GM10847 (cell line): ENCODE data around the gene COL4A1.

Source experiments
- POLR2A ChIP-seq: IDR thresholded peaks from 2 replicates; pipeline ENCODE4 v1.6.1; 2011; ENCODE audit not compliant: insufficient read length; ENCODE audit errors: extremely low read depth

COL4A1 gene

DNA sequence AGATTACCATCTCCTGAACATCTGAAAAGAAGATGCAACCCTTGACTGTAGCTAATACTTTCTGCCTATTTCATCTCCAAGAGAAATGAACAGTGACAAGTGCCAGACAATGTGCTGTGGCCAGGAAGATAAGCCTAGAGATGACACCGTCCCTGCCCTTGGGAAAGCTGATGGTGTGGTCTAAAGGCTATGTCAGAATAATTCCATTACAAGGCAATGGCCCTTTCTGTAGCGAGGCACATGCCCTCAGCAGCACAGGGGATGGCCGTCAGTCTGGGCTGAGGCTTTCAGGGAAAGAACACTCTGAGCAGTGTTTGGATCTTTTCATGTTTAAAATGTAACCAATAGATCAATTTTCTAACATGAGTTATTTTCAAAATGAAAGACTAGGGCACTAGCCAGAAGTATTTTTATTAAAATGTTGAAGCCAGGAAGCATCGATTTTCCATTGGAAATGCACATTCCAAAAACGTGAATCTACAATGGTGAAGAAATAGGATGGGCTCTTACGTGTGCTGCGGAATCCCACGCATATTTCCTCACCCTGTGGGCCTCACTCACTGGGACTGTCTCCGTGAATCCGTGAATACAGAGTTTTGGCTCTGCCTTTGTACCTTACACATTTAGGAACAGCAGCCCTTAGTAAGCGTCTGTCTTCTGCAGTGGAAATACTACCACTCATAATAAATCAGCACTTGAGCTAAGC lies 22.0 kb downstream of the COL4A1 start:
- TF ChIP-seq POLR2A: no peak

DNA sequence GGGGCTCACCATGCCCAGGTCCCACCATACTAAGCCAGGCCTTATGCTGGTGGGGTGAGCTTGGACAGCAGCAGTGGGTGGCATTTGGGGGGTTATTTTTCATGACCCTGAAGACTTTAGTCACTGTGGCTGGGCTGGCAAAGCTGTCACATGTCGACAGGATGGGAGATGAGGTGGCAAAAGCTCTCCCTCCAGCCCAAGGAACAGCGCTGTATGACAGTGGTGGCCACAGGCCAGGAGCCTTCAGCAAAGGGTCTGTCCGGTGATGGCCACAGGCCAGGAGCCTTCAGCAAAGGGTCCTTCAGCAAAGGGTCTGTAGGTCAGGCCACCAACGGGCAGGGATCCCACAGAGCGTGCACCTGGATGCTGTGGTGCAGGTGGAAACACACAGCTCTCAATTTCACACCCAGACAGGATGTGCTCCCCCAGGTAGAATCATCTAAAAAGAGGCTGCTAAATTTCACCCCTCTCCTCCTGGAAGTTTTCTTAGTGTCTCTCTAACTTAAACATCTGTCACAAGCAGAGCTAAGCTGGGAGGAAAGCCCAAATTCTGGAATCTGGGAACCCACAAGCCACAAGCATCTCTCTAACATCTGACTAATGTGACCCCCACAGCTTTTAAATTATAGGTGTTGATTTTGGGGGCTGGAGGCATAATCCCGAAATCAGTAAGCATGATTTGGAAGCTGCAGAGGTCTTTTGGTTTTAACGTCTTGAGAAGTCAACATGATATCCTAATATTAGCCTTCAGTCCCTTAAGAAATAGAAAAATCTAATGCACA lies 23.0 kb downstream of the COL4A1 start:
- no peak for TF ChIP-seq POLR2A

DNA sequence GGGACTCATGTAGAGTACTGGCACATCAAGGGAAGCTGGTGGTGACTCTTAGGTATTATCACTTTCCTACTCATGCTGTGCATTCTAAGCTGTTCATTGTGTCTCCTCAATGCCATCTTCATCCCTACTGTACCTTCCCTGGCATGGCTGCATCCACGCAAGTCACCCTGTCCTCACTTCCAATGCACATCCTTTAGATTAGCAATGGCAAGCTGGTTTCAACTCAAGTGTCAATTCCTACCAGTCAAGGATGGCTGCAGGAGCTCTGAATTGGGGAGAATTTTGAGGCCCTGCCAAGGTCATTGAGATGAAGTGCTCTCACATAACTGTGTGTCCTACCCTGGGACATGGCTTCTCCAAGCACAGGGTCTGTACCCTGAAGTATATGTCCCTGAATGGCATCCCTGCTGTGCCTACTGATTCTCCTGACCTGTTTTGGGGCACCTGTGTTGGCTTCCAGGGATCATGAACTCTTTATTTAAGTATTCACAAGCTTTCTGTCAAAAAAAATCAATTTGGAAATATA lies 24.6 kb downstream of the COL4A1 start:
- no peak for TF ChIP-seq POLR2A

DNA sequence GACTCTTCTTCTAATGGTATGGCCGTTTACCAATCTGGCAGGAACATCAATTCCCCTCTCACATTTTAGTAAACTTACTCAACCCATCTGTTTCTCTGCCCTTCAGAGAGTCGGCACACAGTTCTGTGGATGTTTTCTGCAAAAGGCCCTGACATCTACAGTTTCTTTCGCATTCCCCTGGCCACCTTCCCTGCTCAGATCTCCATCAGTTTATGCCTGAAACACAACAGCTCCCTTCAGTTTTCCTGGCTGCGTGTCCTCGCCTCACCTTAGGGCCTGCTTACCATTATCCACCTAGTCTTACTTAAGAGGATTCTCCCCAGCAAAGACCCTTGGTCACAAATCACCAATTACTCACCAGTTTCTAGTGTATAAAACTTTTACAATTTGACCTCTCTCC lies 25.2 kb downstream of the COL4A1 start:
- no peak for TF ChIP-seq POLR2A

DNA sequence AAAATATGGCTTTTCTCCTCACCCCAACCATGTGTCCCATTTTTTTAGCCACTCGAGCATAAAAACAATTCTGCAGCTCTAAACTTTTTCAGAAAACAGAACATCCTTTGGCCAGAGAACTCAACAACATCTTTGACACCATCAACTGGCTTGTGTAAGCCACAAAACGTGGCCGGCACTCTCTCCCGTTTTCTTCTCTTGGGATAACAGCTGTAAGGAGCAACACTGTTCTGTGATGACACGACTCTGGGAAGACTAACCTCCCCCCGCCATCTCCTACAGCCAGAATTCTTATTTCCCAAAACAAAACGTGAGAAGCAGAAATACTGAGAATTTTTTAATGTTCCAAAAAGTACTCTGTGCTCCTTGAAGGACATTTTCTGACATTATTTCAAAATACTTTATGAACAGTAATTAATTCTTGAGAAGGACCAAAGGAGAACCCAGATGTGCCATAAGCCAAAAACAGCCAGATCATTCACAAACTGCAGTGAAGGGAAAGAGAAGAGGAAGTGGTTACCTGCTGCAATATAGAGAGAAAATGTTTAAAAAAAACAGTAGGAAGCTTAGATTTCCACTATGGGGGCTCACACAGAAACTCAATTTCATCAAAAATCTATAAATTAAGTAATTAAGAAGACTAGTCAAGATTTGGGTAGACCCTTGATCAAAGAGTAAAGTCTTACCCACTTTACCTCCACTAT lies 25.8 kb downstream of the COL4A1 start:
- no peak for TF ChIP-seq POLR2A

DNA sequence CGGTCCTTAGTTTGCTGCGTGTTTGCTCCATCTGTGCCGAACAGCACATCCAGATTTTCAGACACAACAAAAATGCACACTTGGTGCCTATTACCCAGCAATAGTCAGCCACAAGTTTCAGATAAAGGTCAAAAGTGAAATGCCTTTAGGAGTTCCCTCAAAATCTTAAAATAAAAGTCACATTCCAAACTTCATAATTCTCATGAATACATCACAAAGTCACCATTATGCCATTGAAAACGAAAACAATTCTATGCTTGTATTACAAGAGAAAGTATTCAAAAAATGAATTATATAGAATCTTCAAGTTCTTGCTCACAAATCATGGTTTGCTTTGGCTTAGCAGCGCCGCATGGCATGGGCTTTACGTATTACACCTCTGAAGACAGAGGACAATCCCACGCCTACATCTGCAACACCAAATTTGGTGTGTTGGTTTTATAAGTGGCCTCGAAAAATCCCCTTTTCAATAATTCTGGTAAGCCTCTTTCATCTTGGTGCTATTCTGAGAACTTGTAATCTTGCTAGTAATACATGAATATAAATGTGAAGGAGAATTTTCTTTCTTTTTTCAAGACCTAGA lies 26.6 kb downstream of the COL4A1 start:
- TF ChIP-seq POLR2A: no peak

DNA sequence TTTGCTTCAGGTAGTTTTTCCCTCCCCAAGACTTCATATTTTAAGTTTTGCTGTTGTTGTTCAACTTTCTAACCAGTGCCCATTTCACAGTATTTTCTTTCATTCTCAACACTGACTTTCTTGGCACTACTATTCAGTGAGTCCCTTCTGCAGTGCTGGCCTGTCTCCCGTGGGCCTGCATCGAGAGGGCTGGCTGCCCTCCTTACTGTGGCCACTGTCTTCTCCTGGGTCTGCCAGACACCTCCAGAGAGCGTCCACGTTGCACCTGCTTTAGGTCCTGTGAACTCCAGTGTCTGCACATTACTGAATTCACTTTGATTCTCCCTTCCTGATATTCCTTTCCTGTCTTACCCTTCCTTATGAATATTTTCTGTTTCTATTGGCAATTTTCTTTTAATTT lies 27.3 kb downstream of the COL4A1 start:
- no peak for TF ChIP-seq POLR2A

DNA sequence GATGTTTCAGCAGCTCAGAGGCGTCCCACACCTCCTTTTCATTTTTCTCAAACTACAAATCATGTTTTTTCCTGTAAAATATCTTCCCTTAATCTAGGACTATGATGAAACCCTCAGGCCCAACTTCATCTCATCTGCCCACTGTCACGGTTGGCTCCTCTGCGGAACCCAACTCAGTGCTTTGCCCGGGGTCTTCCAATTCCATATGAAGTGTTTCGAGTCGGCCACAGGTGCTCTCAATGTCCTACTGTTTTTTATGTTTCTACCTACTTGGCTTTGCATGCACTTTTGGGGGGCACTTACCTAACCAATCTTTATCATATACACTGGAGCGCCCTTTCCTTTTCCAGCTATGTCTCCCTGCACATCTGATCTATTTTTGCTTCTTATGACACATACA lies 28.1 kb downstream of the COL4A1 start:
- no peak for TF ChIP-seq POLR2A

DNA sequence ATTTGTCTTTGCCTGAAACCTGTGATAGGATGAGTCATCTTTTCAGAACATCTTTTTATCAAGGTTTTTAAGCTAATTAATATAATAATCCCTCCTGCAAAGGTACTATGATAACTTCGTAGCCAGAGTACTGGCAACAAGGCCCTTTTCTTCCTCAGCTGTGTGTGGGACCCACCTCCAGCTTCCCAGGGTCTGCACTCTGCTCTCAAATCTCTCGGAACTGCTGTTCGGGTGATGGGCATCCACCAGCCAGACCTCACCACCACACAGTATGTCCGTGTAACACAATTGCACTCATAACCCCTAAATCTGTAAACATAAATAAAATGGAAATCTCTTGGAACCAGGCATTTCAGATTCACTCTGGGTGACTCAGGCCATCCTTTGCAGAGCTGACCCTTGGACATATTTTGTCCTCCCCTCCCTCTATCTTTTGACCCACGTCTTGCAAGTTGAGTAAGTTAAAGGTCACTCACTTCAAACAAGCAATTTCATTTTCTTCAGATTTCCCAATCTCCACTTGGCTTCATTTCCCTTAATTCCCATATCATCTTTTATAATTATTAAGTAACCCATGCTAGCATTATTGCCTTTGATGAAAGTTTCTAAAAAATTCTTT lies 29.5 kb downstream of the COL4A1 start:
- no peak for TF ChIP-seq POLR2A

DNA sequence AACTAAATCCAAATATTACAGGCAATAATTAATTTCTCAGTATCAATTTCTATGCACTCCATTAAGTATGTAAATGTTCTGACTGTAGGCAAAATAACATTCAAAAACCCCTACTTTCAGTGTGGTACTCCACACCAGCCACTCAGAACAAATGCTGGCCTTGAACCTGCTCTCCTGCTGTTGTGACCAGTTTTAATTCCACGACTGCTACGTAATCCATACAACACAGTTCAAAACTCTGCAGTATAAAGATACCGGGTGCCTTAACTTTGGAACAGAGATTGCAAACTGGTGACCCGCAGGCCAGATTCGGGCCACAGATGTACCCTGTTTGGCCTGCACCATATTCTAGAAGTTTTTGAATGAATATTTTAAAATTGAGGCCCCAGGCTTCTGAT lies 30.4 kb downstream of the COL4A1 start:
- TF ChIP-seq POLR2A: no peak

DNA sequence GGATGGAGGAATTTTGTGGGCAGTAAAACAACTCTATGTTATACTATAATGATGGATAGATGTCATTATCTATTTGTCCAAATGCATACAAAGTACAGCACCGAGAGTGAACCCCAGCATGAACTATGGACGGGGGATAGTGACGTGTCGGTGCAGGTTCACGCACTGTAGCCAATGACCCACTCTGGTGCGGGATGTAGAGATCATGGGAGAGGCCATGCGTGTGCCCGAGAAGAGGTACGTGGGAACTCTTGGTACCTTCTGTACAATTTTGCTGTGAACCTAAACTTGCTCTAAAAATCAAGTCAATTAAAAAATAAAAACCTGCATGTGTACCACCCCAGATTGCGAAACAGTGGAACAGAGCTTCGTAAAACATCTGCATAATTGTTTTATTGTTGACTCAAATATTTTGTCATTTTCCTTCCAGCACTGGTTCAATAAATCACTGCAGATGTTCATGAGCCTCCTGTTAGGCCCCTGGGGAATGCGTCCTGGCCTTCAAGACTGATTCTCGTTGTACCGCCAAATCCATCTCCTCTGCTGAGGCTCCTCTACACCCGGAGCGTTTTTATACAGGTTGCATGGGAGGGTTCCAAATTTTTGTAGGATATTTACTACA lies 30.9 kb downstream of the COL4A1 start:
- no peak for TF ChIP-seq POLR2A

DNA sequence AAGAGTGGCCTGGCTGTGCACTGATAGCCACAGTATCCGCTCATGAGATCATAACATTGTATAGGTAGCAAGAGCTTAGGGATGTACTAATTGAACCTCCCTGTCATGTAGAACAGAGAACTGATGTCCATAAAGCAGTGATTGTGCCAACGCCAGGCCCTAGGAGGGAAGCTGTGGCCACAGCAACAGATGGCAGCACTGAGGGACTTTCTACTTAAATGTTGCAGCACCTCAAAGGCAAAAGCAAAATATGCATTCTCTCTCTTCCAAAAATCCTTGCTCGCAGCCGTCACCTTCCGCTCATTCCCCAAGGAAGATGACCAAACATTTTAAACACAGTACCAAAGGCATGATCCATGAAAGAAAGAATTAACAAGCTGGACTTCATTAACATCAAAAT lies 32.3 kb downstream of the COL4A1 start:
- no peak for TF ChIP-seq POLR2A

DNA sequence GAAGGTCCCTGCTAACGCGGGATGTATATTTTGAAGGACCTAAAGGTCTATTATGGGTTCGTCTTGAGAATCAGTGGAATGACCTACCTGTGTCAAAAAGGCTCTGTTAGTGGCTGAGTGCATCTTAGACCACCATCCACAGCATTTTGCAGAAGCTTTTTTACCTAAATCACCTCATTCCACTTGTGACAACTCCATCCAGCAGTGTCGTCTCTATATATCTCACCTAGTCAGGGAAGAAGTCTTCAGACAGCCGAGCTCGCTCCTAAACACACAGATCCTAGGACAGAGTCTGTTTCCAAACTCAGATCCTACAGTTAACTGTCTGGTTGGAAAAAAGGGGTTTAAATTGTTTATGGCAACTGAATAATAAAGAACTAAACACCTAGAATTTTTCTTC lies 33.7 kb downstream of the COL4A1 start:
- no peak for TF ChIP-seq POLR2A

DNA sequence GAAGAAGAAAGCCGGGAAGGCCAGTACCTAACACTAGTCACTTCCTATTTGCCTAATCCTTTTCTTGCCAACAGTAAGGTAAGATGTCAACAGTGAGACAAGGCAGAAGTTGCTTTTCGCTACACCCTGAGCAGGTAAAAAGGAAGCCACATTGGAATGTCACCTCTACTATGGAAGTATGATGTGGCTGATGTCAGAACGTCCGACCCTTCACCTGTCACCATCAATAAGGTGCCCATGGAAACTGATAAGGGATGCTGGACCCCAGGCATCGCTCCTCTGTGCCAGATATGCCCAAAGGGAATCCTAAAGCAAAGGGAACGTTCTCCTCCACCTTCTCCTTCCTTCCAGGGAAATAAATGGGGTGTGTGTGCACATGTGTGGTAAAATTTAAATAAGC lies 34.3 kb downstream of the COL4A1 start:
- no peak for TF ChIP-seq POLR2A

DNA sequence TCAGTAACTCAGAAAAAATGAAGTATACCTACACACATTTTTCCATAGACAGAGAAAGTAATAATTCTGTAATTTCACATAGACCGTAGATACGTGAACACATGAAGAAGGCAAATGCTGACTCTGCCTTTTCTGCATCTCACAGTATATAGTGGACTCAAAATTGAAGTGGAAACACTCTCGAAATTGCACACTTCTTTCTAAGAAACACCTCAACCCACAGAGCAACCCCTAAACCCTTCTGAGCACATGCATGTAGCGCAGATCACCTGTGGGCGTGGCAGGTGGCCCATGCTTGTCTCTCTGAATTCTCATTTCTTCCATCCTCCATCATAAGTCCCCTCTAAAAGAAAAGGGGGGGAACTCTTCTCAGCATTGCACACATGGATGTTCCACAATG lies 34.7 kb downstream of the COL4A1 start:
- no peak for TF ChIP-seq POLR2A
